ENCODE measurements around the gene TMEM126A. TPM values are rescaled to one million over a fixed set of nuclear protein-coding genes. Genes with fewer than 3 reads are reported as not detected.

The TMEM126A gene
- total RNA-seq, 6 donors from 2014 or later = 7.4 to 27.0 (median 17.4) TPM

DNA sequence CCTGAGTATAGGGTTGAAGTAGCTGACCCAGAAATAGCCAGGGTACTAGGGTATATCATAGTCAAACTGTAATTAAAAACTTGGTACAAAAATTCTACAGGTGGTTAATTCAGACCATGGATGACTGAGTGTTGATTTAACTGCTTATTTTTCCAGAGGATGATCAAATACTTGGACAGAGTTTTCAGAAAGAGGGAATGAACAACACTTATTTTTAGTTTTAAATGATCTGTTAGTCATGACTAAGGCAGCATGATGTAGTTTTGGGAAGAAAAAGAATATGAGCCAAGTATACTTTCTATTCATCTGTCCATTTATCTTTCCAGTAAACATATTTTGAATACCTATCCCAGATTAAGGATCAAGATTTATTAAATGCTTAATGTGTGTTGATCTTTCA, 58.0 kb downstream of the TMEM126A start:
- Histone ChIP-seq H3K4me3 (no peak overlapping the region), H3K9me3 (no peaks in the 10 kb centered on the region), H3K36me3 (no peaks in the 10 kb centered on the region), H3K4me1 (no peaks in the 10 kb centered on the region), H3K27me3 (no peaks in the 10 kb centered on the region), H3K27ac (no peak overlapping the region)
- ATAC-seq (ENCODE audit: low FRiP score in 2 of 2) (peak in 1 of 2 donors; percentile 53), DNase-seq (no peak)
- TF ChIP-seq POLR2A (IDR thresholded peaks at IDR 0.05) (no peak), CTCF (IDR thresholded peaks at IDR 0.05) (no peak), EP300 (IDR thresholded peaks at IDR 0.05) (no peak)

Other genes with a start within 250 kb of the TMEM126A start
- 10 to 100 TPM in 2 of 6 donors, 1 to 10 TPM in 4; 3.4 to 37.7 (median 9.1) TPM for gene DLG2, start 20.6 kb upstream of the TMEM126A start, total RNA-seq
- gene TMEM126B, start 19.4 kb upstream of the TMEM126A start, total RNA-seq = 10 to 100 TPM; 19.3 to 72.6 (median 44.8) TPM
- 100 to 1,000 TPM in 2 of 6 donors, 10 to 100 TPM in 4; 30.8 to 267 (median 66.6) TPM for gene CREBZF, start 17.2 kb downstream of the TMEM126A start, total RNA-seq
- 10 to 100 TPM in 1 of 6 donors, 1 to 10 TPM in 4, under 1 TPM in 1; 0.46 to 14.7 (median 2.8) TPM for gene CCDC89, start 38.2 kb downstream of the TMEM126A start, total RNA-seq
- 10 to 100 TPM; 11.9 to 52.7 (median 20.1) TPM for gene SYTL2, start 163.2 kb downstream of the TMEM126A start, total RNA-seq
- not detected for gene CCDC83, start 207.4 kb downstream of the TMEM126A start, total RNA-seq

Data from upper lobe of left lung (tissue), 6 donors.